Stimulated activated CD4-positive, alpha-beta T cell treated with anti-CD3 and anti-CD28 coated beads, Interleukin-15, amount 100 ng/mL, for 24 hours (primary cell): ENCODE measurements around the gene ZNF112.

Experiments
- DNase-seq: peaks from one replicate; pipeline ENCODE4 v3.0.0-alpha.2; 2020

ZNF112 gene

DNA sequence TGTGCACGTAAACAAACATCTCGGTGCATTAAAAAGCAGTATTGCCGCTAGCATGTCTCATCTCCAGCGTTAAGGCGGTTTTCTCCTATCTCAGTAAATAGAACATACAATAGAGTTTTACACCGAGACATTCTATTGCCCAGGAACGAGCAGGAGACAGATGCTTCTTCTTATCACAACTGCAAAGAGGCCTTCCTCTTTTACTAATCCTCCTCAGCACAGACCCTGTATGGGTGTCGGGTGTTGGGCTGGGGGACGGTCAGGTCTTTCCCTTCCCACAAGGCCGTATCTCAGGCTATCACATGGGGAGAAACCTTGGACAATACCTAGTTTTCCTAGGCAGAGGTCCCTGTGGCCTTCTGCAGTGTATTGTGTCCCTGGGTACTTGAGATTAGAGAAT lies 75.6 kb downstream of the ZNF112 start:
- DNase-seq, result no peak

- no peak for DNase-seq
Measured at GRCh38 chr19:44278181-44278690, 78.2 kb downstream of the ZNF112 start.

- no peak for DNase-seq
Measured at GRCh38 chr19:44277331-44277730, 79.1 kb downstream of the ZNF112 start.
